NT2/D1 (cell line): ENCODE data around the gene DCTN1.

Experiments
- SUZ12 ChIP-seq: IDR thresholded peaks from 2 replicates; pipeline ENCODE4 v1.6.1; 2011; ENCODE audit not compliant: insufficient read length, insufficient read depth; ENCODE audit errors: extremely low read depth
- YY1 ChIP-seq: IDR thresholded peaks from 2 replicates; pipeline ENCODE4 v1.6.1; 2011; ENCODE audit not compliant: insufficient read length, insufficient read depth
- ZNF274 ChIP-seq: IDR thresholded peaks from 2 replicates; pipeline ENCODE4 v1.6.1; 2011; ENCODE audit warnings: mild to moderate bottlenecking, low read depth, low read length

DNA sequence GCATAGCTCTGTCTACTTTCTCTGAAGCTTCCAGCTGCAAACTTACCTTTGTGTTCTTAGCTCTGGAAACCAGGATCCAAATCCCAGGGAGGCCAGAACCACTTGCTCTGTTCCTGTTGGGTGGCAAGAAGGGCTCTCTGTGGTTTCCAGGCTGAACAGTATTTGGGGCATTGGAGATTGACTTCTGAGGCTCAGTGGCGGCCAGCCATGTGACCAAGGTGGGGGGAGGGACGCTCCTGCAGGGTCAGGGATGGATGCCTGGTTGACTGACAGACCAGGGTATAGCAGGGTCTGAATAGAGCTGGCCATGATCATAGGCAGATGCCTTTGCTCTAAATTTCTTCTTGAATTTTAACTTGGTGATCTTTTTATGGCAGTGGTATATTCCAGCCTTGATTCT, 52.0 kb downstream of the DCTN1 start:
- TF ChIP-seq ZNF274, result no peak
- TF ChIP-seq YY1, result no peak
- no peak for TF ChIP-seq SUZ12
